Measurements from ENCODE around the gene PRICKLE1.

- TF ChIP-seq CTCF (conservative IDR thresholded peaks at IDR 0.05; ENCODE audit: low read depth in 2 of 2) (no peak), EZH2phosphoT487 (IDR thresholded peaks at IDR 0.05; ENCODE audit: unreplicated experiment) (no peak), NANOG (IDR thresholded peaks at IDR 0.05; ENCODE audit: borderline replicate concordance) (no peak)
Observed at GRCh38 chr12:42585154-42585840, 4.2 kb downstream of the PRICKLE1 start.
